Keratinocyte (primary cell): ENCODE results near the gene RPS2. TPM values are rescaled to one million over a fixed set of nuclear protein-coding genes. Genes with fewer than 3 reads are reported as not detected.
A peak's percentile ranks its signal among the peaks of the same experiment; 100 is the strongest.

Source experiments
- DNase-seq: peaks from one replicate; pipeline ENCODE4 v3.0.0-alpha.2; 2011; ENCODE audit warnings: low read depth, missing footprints, low spot score
- FAIRE-seq: peaks from 2 replicates; lab custom pipeline; 2011; peaks lifted over from hg19 to GRCh38; lab: Jason Lieb, UNC
- H2AFZ ChIP-seq: 2 replicates; pipeline ENCODE4 v1.6.0; 2012; ENCODE audit warnings: low read length, control low read depth, inconsistent platforms; ENCODE audit not compliant: control insufficient read depth
- H3K27ac ChIP-seq: 2 replicates; pipeline ENCODE4 v1.5.1; 2011; ENCODE audit warnings: low read length; ENCODE audit not compliant: control insufficient read depth, insufficient read depth
- H3K27me3 ChIP-seq: 3 replicates; pipeline ENCODE4 v1.6.0; 2011; ENCODE audit warnings: low read length; ENCODE audit not compliant: control insufficient read depth, insufficient read depth; ENCODE audit errors: extremely low read depth
- H3K36me3 ChIP-seq, 2 experiments: 2 replicates in 1 of 2; 3 replicates in 1 of 2; pipeline ENCODE4 v1.5.1; 2011; ENCODE audit warnings: low read length in 2 of 2, mild to moderate bottlenecking in 1 of 2; ENCODE audit not compliant: control insufficient read depth in 2 of 2, insufficient read depth in 2 of 2; ENCODE audit errors: extremely low read depth in 1 of 2
- H3K4me1 ChIP-seq: 3 replicates; pipeline ENCODE4 v1.5.1; 2011; ENCODE audit warnings: low read length; ENCODE audit not compliant: control insufficient read depth, insufficient read depth; ENCODE audit errors: extremely low read depth
- H3K4me2 ChIP-seq: 3 replicates; pipeline ENCODE4 v1.6.0; 2011; ENCODE audit warnings: low read depth, low read length; ENCODE audit not compliant: control insufficient read depth, insufficient read depth; ENCODE audit errors: extremely low read depth
- H3K4me3 ChIP-seq, 3 experiments: fragments of 200-600 bp in 1 of 3; sonication (generic) in 1 of 3; 2 replicates in 2 of 3; 3 replicates in 1 of 3; pipeline ENCODE4 v1.5.1; 2011 to 2016; ENCODE audit warnings: low read length in 3 of 3, mild to moderate bottlenecking in 3 of 3, control low read depth in 2 of 3, inconsistent platforms in 1 of 3, low read depth in 1 of 3, mixed read lengths in 1 of 3, mixed run types in 1 of 3, moderate library complexity in 1 of 3; ENCODE audit not compliant: control insufficient read depth in 2 of 3, insufficient read depth in 2 of 3; ENCODE audit errors: extremely low read depth in 1 of 3
- H3K79me2 ChIP-seq: 2 replicates; pipeline ENCODE4 v1.6.0; 2012; ENCODE audit warnings: low read length; ENCODE audit not compliant: control insufficient read depth, insufficient read depth
- H3K9ac ChIP-seq: 3 replicates; pipeline ENCODE4 v1.6.0; 2011; ENCODE audit warnings: low read length; ENCODE audit not compliant: control insufficient read depth, insufficient read depth; ENCODE audit errors: extremely low read depth
- H3K9me1 ChIP-seq: 3 replicates; pipeline ENCODE4 v1.6.0; 2011; ENCODE audit warnings: low read length; ENCODE audit not compliant: control insufficient read depth, insufficient read depth; ENCODE audit errors: extremely low read depth
- H3K9me3 ChIP-seq: 2 replicates; pipeline ENCODE4 v1.5.1; 2012; ENCODE audit warnings: low read depth, low read length; ENCODE audit not compliant: control insufficient read depth
- H4K20me1 ChIP-seq: 3 replicates; pipeline ENCODE4 v1.6.0; 2011; ENCODE audit warnings: low read length; ENCODE audit not compliant: control insufficient read depth, insufficient read depth; ENCODE audit errors: extremely low read depth
- EZH2 ChIP-seq: IDR thresholded peaks from one replicate; pipeline ENCODE4 v1.6.1; 2012; ENCODE audit warnings: inconsistent platforms, mild to moderate bottlenecking, low read length, moderate library complexity
- dilution Hi-C: fragments of 300-500 bp; cut with MboI; formaldehyde crosslinking; loops from one replicate; pipeline ENCODE4 v1.7.0; 2020; ENCODE audit warnings: low sequenced_read_pairs; ENCODE audit not compliant: extremely low pct_ligation_motif_present
- polyA plus RNA-seq, 5 experiments: library from polyadenylated mRNA; depleted of rRNA in 3 of 5; stranded (reverse) in 3 of 5; stranded (forward) in 1 of 5; unstranded in 1 of 5; fragments of >200 nt; gene quantifications; 1 replicate in 1 of 5; 2 replicates in 3 of 5; 3 replicates in 1 of 5; pipeline versions ENCODE4 v1.2.1 to v1.2.3, GENCODE V29; 2011 to 2012; ENCODE audit warnings: missing spikeins in 2 of 5, low read depth in 1 of 5, low replicate concordance in 1 of 5
- TF ChIP-seq, protein P1 (sequence below), 3 experiments: IDR thresholded peaks in 1 of 3; conservative IDR thresholded peaks in 1 of 3; optimal IDR thresholded peaks in 1 of 3; 2 replicates in 2 of 3; 3 replicates in 1 of 3; pipeline versions ENCODE3 to v1.5.1; 2011; ENCODE audit warnings: low read length in 3 of 3, mild to moderate bottlenecking in 3 of 3, moderate library complexity in 2 of 3, control low read depth in 1 of 3, inconsistent platforms in 1 of 3; ENCODE audit not compliant: insufficient read depth in 2 of 3; ENCODE audit errors: extremely low read depth in 1 of 3

Gene RPS2
- polyA plus RNA-seq, 1 donor (not counting 4 experiments of a cell fraction or from before 2014, with no cell fraction given): 3,573 TPM

DNA sequence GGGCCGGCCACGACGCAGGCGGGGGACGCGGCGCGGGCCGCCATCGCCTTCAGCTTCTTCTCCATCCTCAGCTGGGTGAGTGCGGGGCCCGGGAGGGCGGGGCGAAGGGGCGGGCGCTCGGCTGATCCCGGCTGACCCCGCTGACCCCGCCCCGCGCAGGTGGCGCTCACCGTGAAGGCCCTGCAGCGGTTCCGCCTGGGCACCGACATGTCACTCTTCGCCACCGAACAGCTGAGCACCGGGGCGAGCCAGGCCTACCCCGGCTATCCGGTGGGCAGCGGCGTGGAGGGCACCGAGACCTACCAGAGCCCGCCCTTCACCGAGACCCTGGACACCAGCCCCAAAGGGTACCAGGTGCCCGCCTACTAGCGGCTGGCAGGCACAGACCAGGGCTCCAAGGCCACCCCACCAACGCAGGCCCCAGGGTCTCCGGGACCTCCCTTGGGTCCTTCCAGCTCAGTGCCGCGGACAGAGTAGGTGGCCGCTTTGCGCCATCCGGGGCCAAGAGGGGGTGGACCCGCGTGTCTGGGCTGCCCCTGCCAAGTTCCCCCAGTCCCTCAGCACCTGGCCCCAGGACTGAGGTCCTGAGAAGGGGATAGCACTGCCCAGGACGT is 28.2 kb upstream of the RPS2 start:
- FAIRE-seq (no peak), DNase-seq (no peak)
- Histone ChIP-seq H3K36me3 (peaks cover 7 to 13% of the 10 kb centered on the region in 2 experiments), H3K4me3 (no peak overlapping the region), H3K9me3 (no peaks in the 10 kb centered on the region), H3K4me2 (no peak overlapping the region), H3K79me2 (no peaks in the 10 kb centered on the region), H3K4me1 (peaks cover 25% of the 10 kb centered on the region), H3K27ac (no peak overlapping the region), H3K9ac (no peak overlapping the region), H3K9me1 (no peaks in the 10 kb centered on the region), H2AFZ (no peak overlapping the region), H3K27me3 (peaks cover 30% of the 10 kb centered on the region), H4K20me1 (peaks cover 3% of the 10 kb centered on the region)
- TF ChIP-seq EZH2: no peak
- TF ChIP-seq, protein P1, sequence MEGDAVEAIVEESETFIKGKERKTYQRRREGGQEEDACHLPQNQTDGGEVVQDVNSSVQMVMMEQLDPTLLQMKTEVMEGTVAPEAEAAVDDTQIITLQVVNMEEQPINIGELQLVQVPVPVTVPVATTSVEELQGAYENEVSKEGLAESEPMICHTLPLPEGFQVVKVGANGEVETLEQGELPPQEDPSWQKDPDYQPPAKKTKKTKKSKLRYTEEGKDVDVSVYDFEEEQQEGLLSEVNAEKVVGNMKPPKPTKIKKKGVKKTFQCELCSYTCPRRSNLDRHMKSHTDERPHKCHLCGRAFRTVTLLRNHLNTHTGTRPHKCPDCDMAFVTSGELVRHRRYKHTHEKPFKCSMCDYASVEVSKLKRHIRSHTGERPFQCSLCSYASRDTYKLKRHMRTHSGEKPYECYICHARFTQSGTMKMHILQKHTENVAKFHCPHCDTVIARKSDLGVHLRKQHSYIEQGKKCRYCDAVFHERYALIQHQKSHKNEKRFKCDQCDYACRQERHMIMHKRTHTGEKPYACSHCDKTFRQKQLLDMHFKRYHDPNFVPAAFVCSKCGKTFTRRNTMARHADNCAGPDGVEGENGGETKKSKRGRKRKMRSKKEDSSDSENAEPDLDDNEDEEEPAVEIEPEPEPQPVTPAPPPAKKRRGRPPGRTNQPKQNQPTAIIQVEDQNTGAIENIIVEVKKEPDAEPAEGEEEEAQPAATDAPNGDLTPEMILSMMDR (optimal IDR thresholded peaks at IDR 0.05 in 1 of 3, IDR thresholded peaks at IDR 0.05 in 1 of 3, conservative IDR thresholded peaks at IDR 0.05 in 1 of 3; ENCODE audit: extremely low read depth in 1 of 3, insufficient read depth in 2 of 3, low read length in 3 of 3): no peak
- dilution Hi-C loops: no loop called here

DNA sequence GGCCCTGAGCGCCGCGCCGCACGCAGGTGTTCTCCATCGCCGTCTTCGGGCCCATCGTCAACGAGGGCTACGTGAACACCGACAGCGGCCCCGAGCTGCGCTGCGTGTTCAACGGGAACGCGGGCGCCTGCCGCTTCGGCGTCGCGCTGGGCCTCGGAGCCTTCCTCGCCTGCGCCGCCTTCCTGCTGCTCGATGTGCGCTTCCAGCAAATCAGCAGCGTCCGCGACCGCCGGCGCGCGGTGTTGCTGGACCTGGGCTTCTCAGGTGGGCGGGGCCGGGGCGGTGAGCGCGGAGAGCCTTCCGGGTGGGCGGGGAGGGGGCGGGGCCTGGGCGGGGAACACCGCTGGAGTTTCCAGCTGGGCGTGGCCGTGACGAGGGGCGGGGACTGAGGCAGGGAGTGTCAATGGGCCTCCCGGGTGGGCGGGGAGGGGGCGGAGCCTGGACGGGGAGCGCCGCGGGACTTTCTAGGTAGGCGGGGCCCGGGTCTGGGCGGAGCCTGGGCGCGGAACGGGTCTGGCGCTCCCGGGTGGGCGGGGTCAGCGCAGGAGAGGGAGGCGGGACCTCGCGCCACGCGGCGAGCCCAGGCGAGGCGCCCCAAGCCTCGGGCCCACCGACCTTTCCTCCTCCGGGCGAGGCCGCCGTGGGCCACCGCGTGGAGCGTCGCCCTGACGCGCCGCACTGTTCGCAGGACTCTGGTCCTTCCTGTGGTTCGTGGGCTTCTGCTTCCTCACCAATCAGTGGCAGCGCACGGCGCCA is 27.5 kb upstream of the RPS2 start:
- H2AFZ ChIP-seq: peak overlapping the region; percentile 88
- H4K20me1 ChIP-seq: peaks cover 3% of the 10 kb centered on the region
- H3K27ac ChIP-seq: no peak overlapping the region
- no peak for TF ChIP-seq EZH2
- TF ChIP-seq, protein P1 (optimal IDR thresholded peaks at IDR 0.05 in 1 of 3, IDR thresholded peaks at IDR 0.05 in 1 of 3, conservative IDR thresholded peaks at IDR 0.05 in 1 of 3; ENCODE audit: extremely low read depth in 1 of 3, insufficient read depth in 2 of 3, low read length in 3 of 3): peak in 1 of 3 experiments; percentile 5
- peak overlapping the region in 2 of 3 experiments; percentile 23 to 43 for H3K4me3 ChIP-seq
- peak overlapping the region; percentile 37 for H3K9ac ChIP-seq
- peak overlapping the region; percentile 70 for H3K4me2 ChIP-seq
- H3K9me1 ChIP-seq: no peaks in the 10 kb centered on the region
- FAIRE-seq (no peak), DNase-seq (no peak)
- dilution Hi-C loops: no loop called here
- no peaks in the 10 kb centered on the region for H3K79me2 ChIP-seq
- peaks cover 25% of the 10 kb centered on the region for H3K4me1 ChIP-seq
- H3K9me3 ChIP-seq: no peaks in the 10 kb centered on the region
- peaks cover 30% of the 10 kb centered on the region for H3K27me3 ChIP-seq
- H3K36me3 ChIP-seq: peaks cover 4 to 10% of the 10 kb centered on the region in 2 experiments
